Karpas-422 (cell line): ENCODE data around the gene XRCC4. TPM values are rescaled to one million over a fixed set of nuclear protein-coding genes. Genes with fewer than 3 reads are reported as not detected.

ENCODE experiments used
- DNase-seq: peaks from one replicate; pipeline ENCODE4 v3.0.0-alpha.2; 2015
- H2AFZ ChIP-seq: fragments of 200-600 bp; sonication (generic); 2 replicates; pipeline ENCODE4 v1.6.1; 2014; ENCODE audit warnings: antibody characterized with exemption, low read length, mixed read lengths
- H3K27ac ChIP-seq: fragments of 200-600 bp; sonication (generic); 2 replicates; pipeline ENCODE4 v1.5.1; 2014; ENCODE audit warnings: mild to moderate bottlenecking, low read length, moderate library complexity
- H3K27me3 ChIP-seq: fragments of 200-600 bp; sonication (generic); 2 replicates; pipeline ENCODE4 v1.6.1; 2014; ENCODE audit warnings: low read length, mixed read lengths
- H3K36me3 ChIP-seq: fragments of 200-600 bp; sonication (generic); 2 replicates; pipeline ENCODE4 v1.6.1; 2014; ENCODE audit warnings: low read length, mixed read lengths; ENCODE audit not compliant: insufficient read depth
- H3K4me1 ChIP-seq: fragments of 200-600 bp; sonication (generic); 2 replicates; pipeline ENCODE4 v1.6.1; 2014; ENCODE audit warnings: mild to moderate bottlenecking, low read length, mixed read lengths
- H3K4me2 ChIP-seq: fragments of 200-600 bp; sonication (generic); 2 replicates; pipeline ENCODE4 v1.6.1; 2014; ENCODE audit warnings: low read length, low read depth, mild to moderate bottlenecking; ENCODE audit not compliant: poor library complexity, severe bottlenecking
- H3K4me3 ChIP-seq: fragments of 200-600 bp; sonication (generic); 2 replicates; pipeline ENCODE4 v1.5.1; 2014; ENCODE audit warnings: mild to moderate bottlenecking, antibody characterized with exemption, low read length, mixed read lengths
- H3K79me2 ChIP-seq: fragments of 200-600 bp; sonication (generic); 2 replicates; pipeline ENCODE4 v1.6.1; 2014; ENCODE audit warnings: mild to moderate bottlenecking, low read length, mixed read lengths
- H3K9ac ChIP-seq: fragments of 200-600 bp; sonication (generic); 2 replicates; pipeline ENCODE4 v1.6.0; 2014; ENCODE audit warnings: low read length
- H3K9me2 ChIP-seq: fragments of 200-600 bp; sonication (generic), shearing (Covaris generic); replicated peaks from 2 replicates; pipeline ENCODE4 v1.6.0; 2014; ENCODE audit warnings: mild to moderate bottlenecking, low read length, moderate library complexity; ENCODE audit not compliant: insufficient read depth
- H3K9me3 ChIP-seq: fragments of 300-700, 200-600 bp; sonication (generic); 2 replicates; pipeline ENCODE4 v1.6.1; 2014; ENCODE audit warnings: low read length, mixed read lengths
- H4K20me1 ChIP-seq: fragments of 200-600 bp; sonication (generic); 2 replicates; pipeline ENCODE4 v1.6.1; 2014; ENCODE audit warnings: mild to moderate bottlenecking, antibody characterized with exemption, low read length, low read depth; ENCODE audit not compliant: insufficient read depth
- small RNA-seq: library from RNA; depleted of rRNA; stranded (forward); fragments of <200 nt; gene quantifications from one replicate; pipeline ENCODE3, GENCODE V24; 2014
- total RNA-seq: library from RNA; depleted of rRNA; stranded (reverse); fragments of >200 nt; shearing (Covaris generic); gene quantifications from 2 replicates; pipeline ENCODE4 v1.2.3, GENCODE V29; 2014; ENCODE audit warnings: low replicate concordance; rRNA removed

XRCC4 gene
- total RNA-seq, 1 experiment from 2014 or later = 22.2 TPM

- no peaks in the 10 kb centered on the region for H3K79me2 ChIP-seq
- H3K27me3 ChIP-seq = no peaks in the 10 kb centered on the region
- no peaks in the 10 kb centered on the region for H3K4me1 ChIP-seq
- H3K9ac ChIP-seq = no peak overlapping the region
- H3K36me3 ChIP-seq = no peaks in the 10 kb centered on the region
- no peak overlapping the region for H3K4me2 ChIP-seq
- no peaks in the 10 kb centered on the region for H3K9me3 ChIP-seq
- H2AFZ ChIP-seq = no peak overlapping the region
- no peak overlapping the region for H3K4me3 ChIP-seq
- no peak overlapping the region for H3K27ac ChIP-seq
- DNase-seq = no peak
- no peaks in the 10 kb centered on the region for H4K20me1 ChIP-seq
- no peaks in the 10 kb centered on the region for H3K9me2 ChIP-seq
These were observed 319.3 kb downstream of the XRCC4 start for GRCh38 chr5:83396662-83397061.

GRCh38 chr5:83397658-83398057, 320.3 kb downstream of the XRCC4 start:
- Histone ChIP-seq H3K9me3 (no peaks in the 10 kb centered on the region), H3K27ac (no peak overlapping the region), H3K36me3 (no peaks in the 10 kb centered on the region), H3K9ac (no peak overlapping the region), H3K9me2 (no peaks in the 10 kb centered on the region), H3K4me2 (no peak overlapping the region), H2AFZ (no peak overlapping the region), H3K27me3 (no peaks in the 10 kb centered on the region), H3K4me3 (no peak overlapping the region), H3K79me2 (no peaks in the 10 kb centered on the region), H4K20me1 (no peaks in the 10 kb centered on the region), H3K4me1 (no peaks in the 10 kb centered on the region)
- no peak for DNase-seq

- no peaks in the 10 kb centered on the region for H3K27me3 ChIP-seq
- DNase-seq = no peak
These were observed 322.9 kb downstream of the XRCC4 start for GRCh38 chr5:83400241-83400640.

DNA sequence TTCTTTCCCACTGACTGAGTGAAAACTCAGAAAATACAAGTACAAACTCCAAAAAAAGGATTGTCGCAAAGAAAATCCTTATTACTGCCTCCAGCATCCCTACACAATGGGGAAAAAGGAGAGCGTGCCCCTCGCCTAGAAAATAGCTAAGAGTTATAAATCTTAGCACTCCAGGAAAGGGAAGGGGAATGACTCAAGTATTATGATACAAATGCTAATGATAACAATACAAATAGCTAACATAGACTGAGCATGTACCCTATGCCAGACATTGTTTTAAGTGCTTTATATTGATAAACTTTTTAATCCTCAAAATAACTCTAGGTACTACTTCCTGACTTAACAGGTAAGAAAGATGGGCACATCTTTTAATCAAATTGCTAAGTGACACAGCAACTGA, 323.4 kb downstream of the XRCC4 start:
- Histone ChIP-seq H3K27ac (no peak overlapping the region), H3K27me3 (no peaks in the 10 kb centered on the region), H3K9me3 (no peaks in the 10 kb centered on the region), H3K9ac (no peak overlapping the region), H3K9me2 (no peaks in the 10 kb centered on the region), H3K4me2 (no peak overlapping the region), H3K36me3 (no peaks in the 10 kb centered on the region), H2AFZ (no peak overlapping the region), H3K4me1 (no peaks in the 10 kb centered on the region), H3K79me2 (no peaks in the 10 kb centered on the region), H3K4me3 (no peak overlapping the region), H4K20me1 (no peaks in the 10 kb centered on the region)
- no peak for DNase-seq

More at GRCh38 chr5:83400241-83400640, 322.9 kb downstream of the XRCC4 start:
- H3K4me1 ChIP-seq = no peaks in the 10 kb centered on the region
- no peak overlapping the region for H2AFZ ChIP-seq
- no peak overlapping the region for H3K4me3 ChIP-seq
- H3K9ac ChIP-seq = no peak overlapping the region
- H3K36me3 ChIP-seq = no peaks in the 10 kb centered on the region
- no peak overlapping the region for H3K4me2 ChIP-seq
- H3K9me3 ChIP-seq = no peaks in the 10 kb centered on the region
- H4K20me1 ChIP-seq = no peaks in the 10 kb centered on the region
- no peaks in the 10 kb centered on the region for H3K9me2 ChIP-seq
- H3K79me2 ChIP-seq = no peaks in the 10 kb centered on the region
- no peak overlapping the region for H3K27ac ChIP-seq

- no peaks in the 10 kb centered on the region for H4K20me1 ChIP-seq
- H3K27me3 ChIP-seq = no peaks in the 10 kb centered on the region
- no peaks in the 10 kb centered on the region for H3K9me2 ChIP-seq
- no peaks in the 10 kb centered on the region for H3K9me3 ChIP-seq
- no peaks in the 10 kb centered on the region for H3K4me1 ChIP-seq
- H3K4me2 ChIP-seq = no peak overlapping the region
- no peak overlapping the region for H3K9ac ChIP-seq
- H2AFZ ChIP-seq = no peak overlapping the region
- H3K27ac ChIP-seq = no peak overlapping the region
- H3K79me2 ChIP-seq = no peaks in the 10 kb centered on the region
- H3K4me3 ChIP-seq = no peak overlapping the region
- no peak for DNase-seq
- H3K36me3 ChIP-seq = no peaks in the 10 kb centered on the region
These were observed 323.9 kb downstream of the XRCC4 start for GRCh38 chr5:83401122-83401731.

DNA sequence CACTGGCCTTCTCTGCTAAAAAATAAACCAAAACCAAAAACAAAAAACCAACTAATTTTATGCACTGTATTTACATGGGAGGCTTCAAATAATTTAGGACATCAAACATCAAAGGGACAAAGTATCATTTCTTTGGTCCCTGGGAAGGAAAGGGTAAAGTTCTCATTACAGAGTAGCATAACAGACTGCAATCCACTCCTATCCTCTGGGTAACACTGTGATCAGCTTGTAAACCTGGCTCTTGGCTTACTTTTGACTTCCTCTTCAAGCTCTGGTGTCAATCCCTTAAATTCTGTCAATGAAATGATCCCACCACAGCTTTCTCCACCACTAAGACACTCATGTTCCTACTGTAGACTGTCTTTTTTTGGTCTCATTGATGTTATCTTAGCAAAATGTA, 324.4 kb downstream of the XRCC4 start:
- no peaks in the 10 kb centered on the region for H4K20me1 ChIP-seq
- H3K36me3 ChIP-seq = no peaks in the 10 kb centered on the region
- no peak overlapping the region for H3K4me2 ChIP-seq
- H3K4me1 ChIP-seq = no peaks in the 10 kb centered on the region
- H3K79me2 ChIP-seq = no peaks in the 10 kb centered on the region
- H2AFZ ChIP-seq = no peak overlapping the region
- H3K27me3 ChIP-seq = no peaks in the 10 kb centered on the region
- H3K9me2 ChIP-seq = no peaks in the 10 kb centered on the region
- H3K4me3 ChIP-seq = no peak overlapping the region
- no peak for DNase-seq
- no peak overlapping the region for H3K9ac ChIP-seq
- H3K9me3 ChIP-seq = no peaks in the 10 kb centered on the region
- H3K27ac ChIP-seq = no peak overlapping the region

Small RNAs within 50 kb of the gene (small RNA-seq; reads per million reads assigned to genes)
- 6.8 reads per million, percentile 86 among the genes with 10 or more reads in this experiment for gene SCARNA18

Other genes starting within 250 kb of the XRCC4 start
- 32.6 and 94.9 TPM in 2 replicates for gene TMEM167A, start 153 bp upstream of the XRCC4 start, total RNA-seq